ENCODE data around the gene TMEM181. TPM values are rescaled to one million over a fixed set of nuclear protein-coding genes. Genes with fewer than 3 reads are reported as not detected.

The TMEM181 gene
- total RNA-seq, 2 donors from 2014 or later: 21.2 to 21.8 TPM

GRCh38 chr6:158660333-158660754 lies 100.5 kb downstream of the TMEM181 start:
- 61 to 82% methylated on average over 6 to 10 of the region's 10 CpGs for WGBS, 2 experiments (ENCODE audit: insufficient coverage in 1 of 2, insufficient read length in 1 of 2)
- H3K27ac ChIP-seq (ENCODE audit: low read depth, low read length): no peak overlapping the region
- H3K36me3 ChIP-seq (ENCODE audit: control insufficient read depth, insufficient read depth, low read length): no peaks in the 10 kb centered on the region
- H3K4me1 Mint-ChIP-seq: peaks cover 11% of the 10 kb centered on the region
- no peak overlapping the region for H3K27ac Mint-ChIP-seq
- peaks cover 3% of the 10 kb centered on the region for H3K27me3 Mint-ChIP-seq (ENCODE audit: insufficient read depth)
- no peak overlapping the region for H3K4me3 Mint-ChIP-seq
- H3K9me3 Mint-ChIP-seq: no peaks in the 10 kb centered on the region
- H3K9me3 ChIP-seq (ENCODE audit: control insufficient read depth, low read length): no peaks in the 10 kb centered on the region
- no peaks in the 10 kb centered on the region for H3K4me1 ChIP-seq (ENCODE audit: control insufficient read depth, insufficient read depth, low read length)
- TF ChIP-seq CTCF (conservative IDR thresholded peaks at IDR 0.05): peak; percentile 82
- H3K4me3 ChIP-seq (ENCODE audit: low read length): no peak overlapping the region
- no peak overlapping the region for H3K9ac ChIP-seq (ENCODE audit: extremely low read depth, low read length, poor library complexity, severe bottlenecking)
- H3K27me3 ChIP-seq (ENCODE audit: control insufficient read depth, insufficient read depth, low read length, poor library complexity, severe bottlenecking): peaks cover 3% of the 10 kb centered on the region
- peak; percentile 75 for DNase-seq
- no peaks in the 10 kb centered on the region for H3K36me3 Mint-ChIP-seq (ENCODE audit: low read depth)

GRCh38 chr6:158661156-158661685 lies 101.3 kb downstream of the TMEM181 start:
- no peaks in the 10 kb centered on the region for H3K9me3 ChIP-seq (ENCODE audit: control insufficient read depth, low read length)
- Mint-ChIP-seq H3K36me3 (ENCODE audit: low read depth) (no peaks in the 10 kb centered on the region), H3K27me3 (ENCODE audit: insufficient read depth) (peaks cover 4% of the 10 kb centered on the region), H3K27ac (no peak overlapping the region), H3K4me1 (peaks cover 11% of the 10 kb centered on the region), H3K9me3 (no peaks in the 10 kb centered on the region), H3K4me3 (no peak overlapping the region)
- H3K27ac ChIP-seq (ENCODE audit: low read depth, low read length): no peak overlapping the region
- WGBS, 2 experiments (ENCODE audit: insufficient coverage in 1 of 2, insufficient read length in 1 of 2): 91 to 100% methylated on average over 2 to 3 of the region's 3 CpGs
- H3K27me3 ChIP-seq (ENCODE audit: control insufficient read depth, insufficient read depth, low read length, poor library complexity, severe bottlenecking): peaks cover 4% of the 10 kb centered on the region
- H3K4me3 ChIP-seq (ENCODE audit: low read length): no peak overlapping the region
- peak; percentile 61 for TF ChIP-seq CTCF (conservative IDR thresholded peaks at IDR 0.05)
- no peak overlapping the region for H3K9ac ChIP-seq (ENCODE audit: extremely low read depth, low read length, poor library complexity, severe bottlenecking)
- no peaks in the 10 kb centered on the region for H3K36me3 ChIP-seq (ENCODE audit: control insufficient read depth, insufficient read depth, low read length)
- DNase-seq: no peak
- H3K4me1 ChIP-seq (ENCODE audit: control insufficient read depth, insufficient read depth, low read length): no peaks in the 10 kb centered on the region

- H3K27me3 Mint-ChIP-seq (ENCODE audit: insufficient read depth): peaks cover 8% of the 10 kb centered on the region
- Histone ChIP-seq H3K4me3 (ENCODE audit: low read length) (no peak overlapping the region), H3K4me1 (ENCODE audit: control insufficient read depth, insufficient read depth, low read length) (no peaks in the 10 kb centered on the region), H3K27me3 (ENCODE audit: control insufficient read depth, insufficient read depth, low read length, poor library complexity, severe bottlenecking) (peaks cover 7% of the 10 kb centered on the region), H3K9me3 (ENCODE audit: control insufficient read depth, low read length) (no peaks in the 10 kb centered on the region), H3K36me3 (ENCODE audit: control insufficient read depth, insufficient read depth, low read length) (no peaks in the 10 kb centered on the region), H3K27ac (ENCODE audit: low read depth, low read length) (no peak overlapping the region), H3K9ac (ENCODE audit: extremely low read depth, low read length, poor library complexity, severe bottlenecking) (no peak overlapping the region)
- 94 to 100% methylated on average over 3 of the region's 3 CpGs for WGBS, 2 experiments (ENCODE audit: insufficient coverage in 1 of 2, insufficient read length in 1 of 2)
- H3K4me3 Mint-ChIP-seq: no peak overlapping the region
- peaks cover 11% of the 10 kb centered on the region for H3K4me1 Mint-ChIP-seq
- no peaks in the 10 kb centered on the region for H3K36me3 Mint-ChIP-seq (ENCODE audit: low read depth)
- TF ChIP-seq CTCF (conservative IDR thresholded peaks at IDR 0.05): no peak
- DNase-seq: no peak
- H3K9me3 Mint-ChIP-seq: no peaks in the 10 kb centered on the region
- no peak overlapping the region for H3K27ac Mint-ChIP-seq
Measured at GRCh38 chr6:158662607-158662953, 102.7 kb downstream of the TMEM181 start.

Measured in endodermal cell (in vitro differentiated cells).